Measurements from ENCODE around the gene MCF2L. TPM values are rescaled to one million over a fixed set of nuclear protein-coding genes. Genes with fewer than 3 reads are reported as not detected.

MCF2L gene
- polyA plus RNA-seq, 2 of the 4 experiments (the other 2 are of a cell fraction): 0.36 to 0.92 TPM

DNA sequence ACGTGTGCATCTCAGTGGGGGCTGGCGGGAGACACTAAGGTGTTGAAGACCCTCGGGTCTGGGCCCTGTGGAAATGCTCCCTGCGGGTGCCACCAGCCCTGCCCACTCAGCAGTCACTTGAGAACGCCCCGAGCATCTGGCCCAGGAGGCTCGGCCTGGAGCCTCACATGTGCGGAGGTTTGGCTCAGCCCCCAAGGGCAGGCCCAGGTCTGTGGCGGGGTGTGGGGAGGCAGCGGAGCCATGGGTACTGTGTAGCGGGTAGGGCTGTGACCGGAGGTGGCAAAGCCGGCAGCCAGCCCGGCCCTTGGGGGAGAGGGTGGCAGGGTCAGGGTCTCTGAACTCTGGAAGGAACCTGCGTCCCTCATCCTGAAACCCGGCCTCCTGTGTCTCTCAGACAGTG is 37.6 kb downstream of the MCF2L start:
- Histone ChIP-seq H3K9me3 (no peaks in the 10 kb centered on the region), H3K4me3 (no peak overlapping the region), H3K27ac (no peak overlapping the region), H3K4me1 (no peaks in the 10 kb centered on the region), H3K4me2 (no peak overlapping the region)
- ChIA-PET POLR2A (no interaction called here), CTCF (interaction anchor here (1.5 kb wide), 1 partner anchor 25 kb away, joined by 5 read pairs; no protein-coding TSS in a partner anchor)
- no peak for FAIRE-seq
- ATAC-seq: no peak
- 76% methylated on average over 5 of the region's 16 CpGs for WGBS (ENCODE audit: missing lambda C conversion rate)
- no peak for TF ChIP-seq SREBF2 (IDR thresholded peaks at IDR 0.05)
- no peak for TF ChIP-seq CBX2 (IDR thresholded peaks at IDR 0.05; ENCODE audit: borderline replicate concordance, low read depth)
- no peak for TF ChIP-seq EP300 (IDR thresholded peaks at IDR 0.05)
- no peak for TF ChIP-seq JUNB (IDR thresholded peaks at IDR 0.05)
- DNase-seq (ENCODE audit: low read depth in 1 of 2, low spot score in 1 of 2): no peak

DNA sequence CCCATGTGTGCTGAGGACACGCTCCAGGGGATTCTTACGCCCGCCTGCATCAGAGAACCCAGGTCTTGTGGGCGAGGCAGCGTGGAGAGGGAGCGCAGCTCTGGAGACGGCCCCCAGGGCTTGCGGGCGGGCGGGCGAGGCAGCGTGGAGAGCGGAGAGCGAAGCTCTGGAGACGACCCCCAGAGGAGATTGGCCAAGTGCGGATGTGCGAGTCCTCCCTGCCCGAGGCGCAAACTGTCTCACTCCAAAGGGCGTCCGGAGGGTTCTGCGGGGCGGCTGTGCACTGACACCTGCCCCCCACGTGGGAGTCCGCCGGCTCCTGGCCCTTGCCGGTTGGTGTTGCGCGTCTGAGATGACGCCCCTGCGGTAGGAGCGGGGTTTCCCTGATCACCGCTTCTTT is 39.8 kb downstream of the MCF2L start:
- H3K27ac ChIP-seq: no peak overlapping the region
- no peak overlapping the region for H3K4me3 ChIP-seq
- ATAC-seq (no peak), FAIRE-seq (no peak), DNase-seq (ENCODE audit: low read depth in 1 of 2, low spot score in 1 of 2) (no peak)
- WGBS (ENCODE audit: missing lambda C conversion rate): 79% methylated on average over 33 of the region's 33 CpGs
- H3K4me2 ChIP-seq: no peak overlapping the region
- ChIA-PET POLR2A (no interaction called here), CTCF (no interaction called here)
- TF ChIP-seq TP53 (CRISPR knock-in tag; IDR thresholded peaks at IDR 0.05) (no peak), GATA3 (IDR thresholded peaks at IDR 0.05; ENCODE audit: borderline replicate concordance) (no peak), POLR2AphosphoS2 (conservative IDR thresholded peaks at IDR 0.05; ENCODE audit: low read length) (no peak), ZC3H11A (IDR thresholded peaks at IDR 0.05) (no peak), HOXB5 (CRISPR knock-in tag; IDR thresholded peaks at IDR 0.05) (no peak), RCOR1 (IDR thresholded peaks at IDR 0.05; ENCODE audit: low read depth, low read length) (no peak), CBX2 (IDR thresholded peaks at IDR 0.05; ENCODE audit: borderline replicate concordance, low read depth) (no peak), CHD4 (IDR thresholded peaks at IDR 0.05; ENCODE audit: borderline replicate concordance) (no peak), MAFK (IDR thresholded peaks at IDR 0.05; ENCODE audit: partially characterized antibody) (no peak), FOXS1 (CRISPR knock-in tag; IDR thresholded peaks at IDR 0.05) (no peak), EHMT2 (IDR thresholded peaks at IDR 0.05; ENCODE audit: low read depth) (no peak), RAD21 (conservative IDR thresholded peaks at IDR 0.05 in 1 of 2, IDR thresholded peaks at IDR 0.05 in 1 of 2) (no peak)
- TF ChIP-seq, protein P1, sequence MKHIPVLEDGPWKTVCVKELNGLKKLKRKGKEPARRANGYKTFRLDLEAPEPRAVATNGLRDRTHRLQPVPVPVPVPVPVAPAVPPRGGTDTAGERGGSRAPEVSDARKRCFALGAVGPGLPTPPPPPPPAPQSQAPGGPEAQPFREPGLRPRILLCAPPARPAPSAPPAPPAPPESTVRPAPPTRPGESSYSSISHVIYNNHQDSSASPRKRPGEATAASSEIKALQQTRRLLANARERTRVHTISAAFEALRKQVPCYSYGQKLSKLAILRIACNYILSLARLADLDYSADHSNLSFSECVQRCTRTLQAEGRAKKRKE (CRISPR knock-in tag; IDR thresholded peaks at IDR 0.05; ENCODE audit: low read depth): no peak
- TF ChIP-seq, protein P2, sequence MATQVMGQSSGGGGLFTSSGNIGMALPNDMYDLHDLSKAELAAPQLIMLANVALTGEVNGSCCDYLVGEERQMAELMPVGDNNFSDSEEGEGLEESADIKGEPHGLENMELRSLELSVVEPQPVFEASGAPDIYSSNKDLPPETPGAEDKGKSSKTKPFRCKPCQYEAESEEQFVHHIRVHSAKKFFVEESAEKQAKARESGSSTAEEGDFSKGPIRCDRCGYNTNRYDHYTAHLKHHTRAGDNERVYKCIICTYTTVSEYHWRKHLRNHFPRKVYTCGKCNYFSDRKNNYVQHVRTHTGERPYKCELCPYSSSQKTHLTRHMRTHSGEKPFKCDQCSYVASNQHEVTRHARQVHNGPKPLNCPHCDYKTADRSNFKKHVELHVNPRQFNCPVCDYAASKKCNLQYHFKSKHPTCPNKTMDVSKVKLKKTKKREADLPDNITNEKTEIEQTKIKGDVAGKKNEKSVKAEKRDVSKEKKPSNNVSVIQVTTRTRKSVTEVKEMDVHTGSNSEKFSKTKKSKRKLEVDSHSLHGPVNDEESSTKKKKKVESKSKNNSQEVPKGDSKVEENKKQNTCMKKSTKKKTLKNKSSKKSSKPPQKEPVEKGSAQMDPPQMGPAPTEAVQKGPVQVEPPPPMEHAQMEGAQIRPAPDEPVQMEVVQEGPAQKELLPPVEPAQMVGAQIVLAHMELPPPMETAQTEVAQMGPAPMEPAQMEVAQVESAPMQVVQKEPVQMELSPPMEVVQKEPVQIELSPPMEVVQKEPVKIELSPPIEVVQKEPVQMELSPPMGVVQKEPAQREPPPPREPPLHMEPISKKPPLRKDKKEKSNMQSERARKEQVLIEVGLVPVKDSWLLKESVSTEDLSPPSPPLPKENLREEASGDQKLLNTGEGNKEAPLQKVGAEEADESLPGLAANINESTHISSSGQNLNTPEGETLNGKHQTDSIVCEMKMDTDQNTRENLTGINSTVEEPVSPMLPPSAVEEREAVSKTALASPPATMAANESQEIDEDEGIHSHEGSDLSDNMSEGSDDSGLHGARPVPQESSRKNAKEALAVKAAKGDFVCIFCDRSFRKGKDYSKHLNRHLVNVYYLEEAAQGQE (IDR thresholded peaks at IDR 0.05): no peak
- no peaks in the 10 kb centered on the region for H3K4me1 ChIP-seq
- H3K9me3 ChIP-seq: no peaks in the 10 kb centered on the region

DNA sequence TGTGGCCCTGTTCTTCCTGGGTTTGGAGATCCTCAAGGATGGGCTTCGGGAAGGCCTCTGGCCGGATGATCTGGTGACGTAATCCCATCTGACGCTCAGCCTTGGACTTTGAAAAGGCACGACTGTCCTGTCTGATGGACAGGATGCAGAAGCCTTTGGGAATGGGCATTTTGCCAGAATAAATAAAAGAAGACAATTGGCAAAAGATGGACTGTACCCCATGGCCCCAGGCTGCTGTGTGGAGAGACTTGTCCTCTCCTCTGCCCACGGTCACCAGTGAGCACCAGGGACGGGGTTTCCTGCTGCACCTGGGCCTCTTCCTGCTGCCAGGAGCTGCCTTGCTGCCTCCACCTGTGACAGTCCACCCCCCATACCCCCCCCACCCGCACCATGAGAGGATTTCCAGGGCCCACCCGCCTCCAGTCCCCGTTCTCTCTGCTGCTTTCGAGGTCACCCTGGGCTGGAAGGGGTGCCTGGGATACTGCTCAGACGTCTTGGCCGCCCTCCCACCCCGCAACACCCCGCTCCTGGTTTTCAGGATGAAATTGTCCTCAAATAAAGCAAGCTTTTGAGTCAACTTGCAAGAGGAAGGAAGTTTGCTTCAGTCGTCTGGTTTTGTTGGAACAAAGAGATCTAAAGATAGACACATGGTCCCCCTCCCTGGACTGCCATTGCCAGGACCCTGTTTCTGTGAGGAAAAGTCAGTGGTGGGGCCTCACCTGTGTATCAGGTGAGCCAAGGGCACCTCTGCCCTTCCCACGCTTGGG is 40.9 kb downstream of the MCF2L start:
- H3K27ac ChIP-seq: no peak overlapping the region
- no peak overlapping the region for H3K4me3 ChIP-seq
- 48% methylated on average over 8 of the region's 17 CpGs for WGBS (ENCODE audit: missing lambda C conversion rate)
- no peaks in the 10 kb centered on the region for H3K9me3 ChIP-seq
- ChIA-PET CTCF (no interaction called here), POLR2A (no interaction called here)
- DNase-seq (ENCODE audit: low read depth in 1 of 2, low spot score in 1 of 2): no peak
- no peak overlapping the region for H3K4me2 ChIP-seq
- no peak for FAIRE-seq
- no peak for ATAC-seq
- no peaks in the 10 kb centered on the region for H3K4me1 ChIP-seq
- no peak for TF ChIP-seq TP53 (CRISPR knock-in tag; IDR thresholded peaks at IDR 0.05)
- TF ChIP-seq CBX2 (IDR thresholded peaks at IDR 0.05; ENCODE audit: borderline replicate concordance, low read depth): no peak
- no peak for TF ChIP-seq NPAS2 (CRISPR knock-in tag; IDR thresholded peaks at IDR 0.05; ENCODE audit: borderline replicate concordance)
- no peak for TF ChIP-seq JUN (IDR thresholded peaks at IDR 0.05)
- TF ChIP-seq MAZ (IDR thresholded peaks at IDR 0.05; ENCODE audit: borderline replicate concordance, low read depth, low read length): no peak
- TF ChIP-seq NR3C1 (IDR thresholded peaks at IDR 0.05): no peak
- TF ChIP-seq, protein P2 (IDR thresholded peaks at IDR 0.05): no peak
- TF ChIP-seq JUNB (IDR thresholded peaks at IDR 0.05): no peak
- no peak for TF ChIP-seq RARB (CRISPR knock-in tag; IDR thresholded peaks at IDR 0.05)
- no peak for TF ChIP-seq POLR2AphosphoS2 (conservative IDR thresholded peaks at IDR 0.05; ENCODE audit: low read length)
- TF ChIP-seq, protein P3, sequence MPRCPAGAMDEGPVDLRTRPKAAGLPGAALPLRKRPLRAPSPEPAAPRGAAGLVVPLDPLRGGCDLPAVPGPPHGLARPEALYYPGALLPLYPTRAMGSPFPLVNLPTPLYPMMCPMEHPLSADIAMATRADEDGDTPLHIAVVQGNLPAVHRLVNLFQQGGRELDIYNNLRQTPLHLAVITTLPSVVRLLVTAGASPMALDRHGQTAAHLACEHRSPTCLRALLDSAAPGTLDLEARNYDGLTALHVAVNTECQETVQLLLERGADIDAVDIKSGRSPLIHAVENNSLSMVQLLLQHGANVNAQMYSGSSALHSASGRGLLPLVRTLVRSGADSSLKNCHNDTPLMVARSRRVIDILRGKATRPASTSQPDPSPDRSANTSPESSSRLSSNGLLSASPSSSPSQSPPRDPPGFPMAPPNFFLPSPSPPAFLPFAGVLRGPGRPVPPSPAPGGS (IDR thresholded peaks at IDR 0.05): no peak

Measured in A549 (cell line).